ENCODE measurements around the gene TP53I13. TPM values are rescaled to one million over a fixed set of nuclear protein-coding genes. Genes with fewer than 3 reads are reported as not detected.

The TP53I13 gene
- total and polyA plus RNA-seq, 2 of the 13 experiments (the other 11 are each of a cell fraction or from before 2014, with no cell fraction given): 16.9 to 25.7 TPM

GRCh38 chr17:29617481-29618271, 49.2 kb downstream of the TP53I13 start (continued):
- TF ChIP-seq MTF1 (CRISPR knock-in tag; IDR thresholded peaks at IDR 0.05) (no peak), ONECUT2 (CRISPR knock-in tag; IDR thresholded peaks at IDR 0.05) (no peak), ZNF292 (CRISPR knock-in tag; IDR thresholded peaks at IDR 0.05; ENCODE audit: borderline replicate concordance, low read depth) (0 out of 2 replicates have a peak, but pooled peaks have one; percentile 53), KAT7 (CRISPR knock-in tag; IDR thresholded peaks at IDR 0.05; ENCODE audit: borderline replicate concordance) (no peak; the same call in 1 of the 2 replicates), ZBTB3 (CRISPR knock-in tag; IDR thresholded peaks at IDR 0.05; ENCODE audit: borderline replicate concordance, low read depth) (no peak), POLR2G (IDR thresholded peaks at IDR 0.05; ENCODE audit: low read depth, low read length) (no peak), HOXA9 (CRISPR knock-in tag; IDR thresholded peaks at IDR 0.05; ENCODE audit: borderline replicate concordance) (no peak), ZNF562 (CRISPR knock-in tag; IDR thresholded peaks at IDR 0.05; ENCODE audit: borderline replicate concordance) (no peak), HDAC6 (IDR thresholded peaks at IDR 0.05; ENCODE audit: low read depth, low read length) (no peak), SRSF1 (optimal IDR thresholded peaks at IDR 0.05; ENCODE audit: low read depth, low read length) (no peak), ZNF557 (CRISPR knock-in tag; IDR thresholded peaks at IDR 0.05) (no peak), GPBP1L1 (CRISPR knock-in tag; IDR thresholded peaks at IDR 0.05) (no peak), HNF1B (CRISPR knock-in tag; IDR thresholded peaks at IDR 0.05) (no peak), ZNF639 (CRISPR knock-in tag; conservative IDR thresholded peaks at IDR 0.05) (no peak; the same call in 1 of the 2 replicates), FOXP1 (IDR thresholded peaks at IDR 0.05) (no peak), FOXP1 (CRISPR knock-in tag; IDR thresholded peaks at IDR 0.05) (no peak), ZNF484 (CRISPR knock-in tag; IDR thresholded peaks at IDR 0.05; ENCODE audit: borderline replicate concordance, low read depth) (no peak), AFF4 (CRISPR knock-in tag; IDR thresholded peaks at IDR 0.05) (no peak), ZNF572 (CRISPR knock-in tag; IDR thresholded peaks at IDR 0.05) (no peak), GABPA (IDR thresholded peaks at IDR 0.05; ENCODE audit: low read depth, low read length) (no peak), GABPA (CRISPR knock-in tag; IDR thresholded peaks at IDR 0.05; ENCODE audit: low read depth) (no peak), ZNF138 (CRISPR knock-in tag; IDR thresholded peaks at IDR 0.05; ENCODE audit: low read depth) (no peak)

Data from HepG2 (cell line).